ENCODE results near the gene SLC66A3. TPM values are rescaled to one million over a fixed set of nuclear protein-coding genes. Genes with fewer than 3 reads are reported as not detected.

Gene SLC66A3
- total RNA-seq, 1 donor from 2014 or later = 59.7 TPM

- H3K36me3 ChIP-seq = no peaks in the 10 kb centered on the region
- H3K27me3 ChIP-seq = no peaks in the 10 kb centered on the region
- no peak overlapping the region for H3K4me3 ChIP-seq
- intact Hi-C loops (cut with DNase I) = no loop called here
- H3K27ac ChIP-seq = no peak overlapping the region
- no peak for DNase-seq (ENCODE audit: extremely low spot score in 2 of 2)
- peaks cover 10% of the 10 kb centered on the region for H3K4me1 ChIP-seq
- no peaks in the 10 kb centered on the region for H3K9me3 ChIP-seq
- TF ChIP-seq, protein P1, sequence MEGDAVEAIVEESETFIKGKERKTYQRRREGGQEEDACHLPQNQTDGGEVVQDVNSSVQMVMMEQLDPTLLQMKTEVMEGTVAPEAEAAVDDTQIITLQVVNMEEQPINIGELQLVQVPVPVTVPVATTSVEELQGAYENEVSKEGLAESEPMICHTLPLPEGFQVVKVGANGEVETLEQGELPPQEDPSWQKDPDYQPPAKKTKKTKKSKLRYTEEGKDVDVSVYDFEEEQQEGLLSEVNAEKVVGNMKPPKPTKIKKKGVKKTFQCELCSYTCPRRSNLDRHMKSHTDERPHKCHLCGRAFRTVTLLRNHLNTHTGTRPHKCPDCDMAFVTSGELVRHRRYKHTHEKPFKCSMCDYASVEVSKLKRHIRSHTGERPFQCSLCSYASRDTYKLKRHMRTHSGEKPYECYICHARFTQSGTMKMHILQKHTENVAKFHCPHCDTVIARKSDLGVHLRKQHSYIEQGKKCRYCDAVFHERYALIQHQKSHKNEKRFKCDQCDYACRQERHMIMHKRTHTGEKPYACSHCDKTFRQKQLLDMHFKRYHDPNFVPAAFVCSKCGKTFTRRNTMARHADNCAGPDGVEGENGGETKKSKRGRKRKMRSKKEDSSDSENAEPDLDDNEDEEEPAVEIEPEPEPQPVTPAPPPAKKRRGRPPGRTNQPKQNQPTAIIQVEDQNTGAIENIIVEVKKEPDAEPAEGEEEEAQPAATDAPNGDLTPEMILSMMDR (IDR thresholded peaks at IDR 0.05) = peak in 2 of 3 experiments; percentile 17 to 27
- no peak for TF ChIP-seq POLR2AphosphoS5 (IDR thresholded peaks at IDR 0.05; ENCODE audit: insufficient read depth in 1 of 2, low read depth in 1 of 2)
Measured at GRCh38 chr2:11123856-11124759, 31.2 kb upstream of the SLC66A3 start.

DNA sequence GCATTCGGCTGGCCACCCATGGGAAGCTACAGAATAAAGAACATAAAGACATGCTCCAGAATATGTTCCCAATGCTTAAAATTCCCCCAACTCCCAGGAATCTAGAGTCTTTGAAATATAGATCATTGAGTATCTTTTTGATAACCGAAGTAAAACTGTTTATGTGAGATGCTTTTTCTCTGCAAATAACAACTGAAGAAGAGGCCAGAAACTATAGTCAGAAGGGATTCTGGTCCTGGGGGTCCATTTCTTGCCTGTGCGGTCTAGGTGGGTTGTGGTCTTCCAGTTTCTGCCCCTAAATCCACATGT lies 30.6 kb upstream of the SLC66A3 start:
- no peaks in the 10 kb centered on the region for H3K36me3 ChIP-seq
- intact Hi-C loops (cut with DNase I) = loop anchor here (5.0 kb wide), 1 partner anchor 287 kb away; no protein-coding TSS in a partner anchor
- no peak for DNase-seq (ENCODE audit: extremely low spot score in 2 of 2)
- H3K4me3 ChIP-seq = no peak overlapping the region
- no peaks in the 10 kb centered on the region for H3K27me3 ChIP-seq
- TF ChIP-seq POLR2A (IDR thresholded peaks at IDR 0.05) = no peak
- TF ChIP-seq, protein P1 (IDR thresholded peaks at IDR 0.05) = no peak
- no peak for TF ChIP-seq POLR2AphosphoS5 (IDR thresholded peaks at IDR 0.05; ENCODE audit: insufficient read depth in 1 of 2, low read depth in 1 of 2)
- H3K27ac ChIP-seq = no peak overlapping the region
- H3K9me3 ChIP-seq = no peaks in the 10 kb centered on the region
- peaks cover 16% of the 10 kb centered on the region for H3K4me1 ChIP-seq

DNA sequence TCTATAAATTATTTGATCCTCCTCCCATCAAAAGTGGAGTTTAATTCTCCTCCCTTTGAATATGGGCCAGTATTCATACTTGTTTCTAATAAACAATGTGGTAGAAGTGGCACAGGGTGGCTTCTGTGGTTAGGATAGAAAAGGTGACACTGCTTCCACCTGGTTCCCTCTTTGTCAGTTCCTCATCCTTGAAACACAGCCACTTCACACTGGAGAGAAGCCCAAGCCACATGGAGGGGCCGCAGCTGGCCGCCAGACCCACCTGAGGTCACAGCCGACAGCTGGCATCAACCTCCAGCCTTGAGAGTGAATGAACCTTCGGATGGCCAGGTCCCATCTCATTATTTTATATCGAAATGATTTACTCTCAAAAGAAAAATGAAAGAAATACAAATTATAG lies 27.5 kb upstream of the SLC66A3 start:
- DNase-seq (ENCODE audit: extremely low spot score in 2 of 2) = no peak
- H3K27me3 ChIP-seq = no peaks in the 10 kb centered on the region
- peaks cover 21% of the 10 kb centered on the region for H3K4me1 ChIP-seq
- TF ChIP-seq POLR2AphosphoS5 (IDR thresholded peaks at IDR 0.05; ENCODE audit: insufficient read depth in 1 of 2, low read depth in 1 of 2) = no peak
- no peak for TF ChIP-seq POLR2A (IDR thresholded peaks at IDR 0.05)
- TF ChIP-seq, protein P1 (IDR thresholded peaks at IDR 0.05) = no peak
- H3K4me3 ChIP-seq = no peak overlapping the region
- H3K36me3 ChIP-seq = no peaks in the 10 kb centered on the region
- H3K9me3 ChIP-seq = no peaks in the 10 kb centered on the region
- intact Hi-C loops (cut with DNase I) = loop anchor here (5.0 kb wide), 1 partner anchor 290 kb away; no protein-coding TSS in a partner anchor
- no peak overlapping the region for H3K27ac ChIP-seq

DNA sequence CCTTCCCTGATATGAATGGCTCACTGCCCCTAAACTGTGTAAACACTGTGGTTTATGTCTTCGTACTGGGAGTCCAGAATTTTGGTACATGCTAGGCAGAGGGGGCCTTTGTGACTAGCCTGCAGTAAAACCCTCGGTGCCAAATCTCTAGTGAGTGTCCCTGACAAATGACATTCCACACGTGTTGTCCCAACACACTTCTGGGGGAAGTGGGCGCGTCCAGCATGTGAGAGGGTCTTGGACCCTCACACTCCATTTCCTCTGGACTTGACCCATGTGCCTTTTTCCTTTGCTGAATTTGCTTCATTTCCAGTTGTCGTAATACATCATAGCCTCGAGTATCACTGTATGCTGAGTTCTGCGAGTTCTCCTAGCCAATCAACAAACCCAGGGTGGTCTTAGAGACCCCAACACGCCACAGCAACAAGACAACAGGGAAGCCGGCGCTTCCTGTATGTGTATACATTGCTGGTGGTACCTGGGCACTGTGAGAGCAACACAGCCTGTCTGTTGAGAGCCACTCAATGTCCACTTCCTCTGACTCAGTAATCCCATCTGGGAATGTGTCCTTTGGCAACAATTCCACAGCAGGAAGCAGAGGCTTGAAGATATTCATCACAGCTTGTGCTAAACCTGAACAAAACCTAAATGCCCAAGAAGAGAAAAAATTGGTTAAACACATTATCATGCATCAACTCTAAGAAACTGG lies 26.9 kb upstream of the SLC66A3 start:
- intact Hi-C loops (cut with DNase I) = loop anchor here (5.0 kb wide), 1 partner anchor 291 kb away; no protein-coding TSS in a partner anchor
- H3K4me3 ChIP-seq = no peak overlapping the region
- DNase-seq (ENCODE audit: extremely low spot score in 2 of 2) = no peak
- no peaks in the 10 kb centered on the region for H3K27me3 ChIP-seq
- TF ChIP-seq, protein P1 (IDR thresholded peaks at IDR 0.05) = no peak
- TF ChIP-seq POLR2A (IDR thresholded peaks at IDR 0.05) (no peak), POLR2AphosphoS5 (IDR thresholded peaks at IDR 0.05; ENCODE audit: insufficient read depth in 1 of 2, low read depth in 1 of 2) (no peak)
- H3K27ac ChIP-seq = no peak overlapping the region
- H3K9me3 ChIP-seq = no peaks in the 10 kb centered on the region
- H3K36me3 ChIP-seq = no peaks in the 10 kb centered on the region
- peaks cover 27% of the 10 kb centered on the region for H3K4me1 ChIP-seq
